ENCODE data around the gene CCT5.

CCT5 gene

GRCh38 chr5:10261065-10261464, 11.0 kb downstream of the CCT5 start:
- Histone ChIP-seq H2AFZ (ENCODE audit: low read length) (no peak overlapping the region), H3K36me3 (ENCODE audit: insufficient read depth, low read length) (peaks cover 100% of the 10 kb centered on the region), H3K4me3 (ENCODE audit: low read length, poor library complexity, severe bottlenecking) (no peak overlapping the region), H3K79me2 (ENCODE audit: insufficient read depth, low read length) (peaks cover 34% of the 10 kb centered on the region), H3K9ac (ENCODE audit: low read depth, low read length, poor library complexity, severe bottlenecking) (no peak overlapping the region), H3K4me1 (ENCODE audit: insufficient read depth, low read length, poor library complexity, severe bottlenecking) (peaks cover under 1% of the 10 kb centered on the region), H3F3A (ENCODE audit: low read depth) (peaks cover 7% of the 10 kb centered on the region; the same call in 1 of the 2 replicates), H3K27me3 (ENCODE audit: insufficient read depth, low read length, poor library complexity, severe bottlenecking) (no peaks in the 10 kb centered on the region), H3K4me2 (ENCODE audit: low read depth, low read length, poor library complexity, severe bottlenecking) (no peak overlapping the region), H4K20me1 (ENCODE audit: insufficient read depth, low read length, poor library complexity, severe bottlenecking) (peaks cover 39% of the 10 kb centered on the region), H3K9me3 (ENCODE audit: insufficient read depth, low read depth, low read length) (no peaks in the 10 kb centered on the region), H3K9me2 (replicated peaks; ENCODE audit: low read depth, low read length) (no peaks in the 10 kb centered on the region)
- TF ChIP-seq EZH2phosphoT487 (IDR thresholded peaks at IDR 0.05; ENCODE audit: borderline replicate concordance): no peak
- no peak for TF ChIP-seq CTCF (conservative IDR thresholded peaks at IDR 0.05; ENCODE audit: low read length)

GRCh38 chr5:10262121-10262774, 12.2 kb downstream of the CCT5 start:
- H4K20me1 ChIP-seq (ENCODE audit: insufficient read depth, low read length, poor library complexity, severe bottlenecking): peaks cover 27% of the 10 kb centered on the region
- no peaks in the 10 kb centered on the region for H3K9me3 ChIP-seq (ENCODE audit: insufficient read depth, low read depth, low read length)
- no peak overlapping the region for H2AFZ ChIP-seq (ENCODE audit: low read length)
- H3F3A ChIP-seq (ENCODE audit: low read depth): peaks cover 7% of the 10 kb centered on the region; the same call in 1 of the 2 replicates
- H3K4me2 ChIP-seq (ENCODE audit: low read depth, low read length, poor library complexity, severe bottlenecking): no peak overlapping the region
- no peak for TF ChIP-seq CTCF (conservative IDR thresholded peaks at IDR 0.05; ENCODE audit: low read length)
- no peak for TF ChIP-seq EZH2phosphoT487 (IDR thresholded peaks at IDR 0.05; ENCODE audit: borderline replicate concordance)
- no peaks in the 10 kb centered on the region for H3K27me3 ChIP-seq (ENCODE audit: insufficient read depth, low read length, poor library complexity, severe bottlenecking)
- no peak overlapping the region for H3K4me3 ChIP-seq (ENCODE audit: low read length, poor library complexity, severe bottlenecking)
- H3K36me3 ChIP-seq (ENCODE audit: insufficient read depth, low read length): peaks cover 92% of the 10 kb centered on the region
- H3K9ac ChIP-seq (ENCODE audit: low read depth, low read length, poor library complexity, severe bottlenecking): no peak overlapping the region
- H3K9me2 ChIP-seq (replicated peaks; ENCODE audit: low read depth, low read length): no peaks in the 10 kb centered on the region
- peaks cover 22% of the 10 kb centered on the region for H3K79me2 ChIP-seq (ENCODE audit: insufficient read depth, low read length)
- no peaks in the 10 kb centered on the region for H3K4me1 ChIP-seq (ENCODE audit: insufficient read depth, low read length, poor library complexity, severe bottlenecking)

- H3K36me3 ChIP-seq (ENCODE audit: insufficient read depth, low read length): peaks cover 84% of the 10 kb centered on the region
- no peaks in the 10 kb centered on the region for H3K9me2 ChIP-seq (replicated peaks; ENCODE audit: low read depth, low read length)
- H3K4me1 ChIP-seq (ENCODE audit: insufficient read depth, low read length, poor library complexity, severe bottlenecking): no peaks in the 10 kb centered on the region
- no peak overlapping the region for H3K9ac ChIP-seq (ENCODE audit: low read depth, low read length, poor library complexity, severe bottlenecking)
- H3K27me3 ChIP-seq (ENCODE audit: insufficient read depth, low read length, poor library complexity, severe bottlenecking): no peaks in the 10 kb centered on the region
- no peak overlapping the region for H3K4me2 ChIP-seq (ENCODE audit: low read depth, low read length, poor library complexity, severe bottlenecking)
- H3K4me3 ChIP-seq (ENCODE audit: low read length, poor library complexity, severe bottlenecking): no peak overlapping the region
- H4K20me1 ChIP-seq (ENCODE audit: insufficient read depth, low read length, poor library complexity, severe bottlenecking): peaks cover 19% of the 10 kb centered on the region
- TF ChIP-seq EZH2phosphoT487 (IDR thresholded peaks at IDR 0.05; ENCODE audit: borderline replicate concordance) (no peak), CTCF (conservative IDR thresholded peaks at IDR 0.05; ENCODE audit: low read length) (no peak)
- no peak overlapping the region for H2AFZ ChIP-seq (ENCODE audit: low read length)
- no peaks in the 10 kb centered on the region for H3K9me3 ChIP-seq (ENCODE audit: insufficient read depth, low read depth, low read length)
- H3F3A ChIP-seq (ENCODE audit: low read depth): peaks cover 7% of the 10 kb centered on the region; the same call in 1 of the 2 replicates
- peaks cover 15% of the 10 kb centered on the region; the same call in 1 of the 2 replicates for H3K79me2 ChIP-seq (ENCODE audit: insufficient read depth, low read length)
Observed at GRCh38 chr5:10262995-10263394, 12.9 kb downstream of the CCT5 start.
